HG03460 (cell line): Measurements from ENCODE around the gene SYCE3.

Experiments
- ATAC-seq: cut with Tn5 transposase; IDR thresholded peaks from one replicate; pipeline ENCODE4 v1.9.1; 2021; ENCODE audit not compliant: unreplicated experiment

Gene SYCE3

DNA sequence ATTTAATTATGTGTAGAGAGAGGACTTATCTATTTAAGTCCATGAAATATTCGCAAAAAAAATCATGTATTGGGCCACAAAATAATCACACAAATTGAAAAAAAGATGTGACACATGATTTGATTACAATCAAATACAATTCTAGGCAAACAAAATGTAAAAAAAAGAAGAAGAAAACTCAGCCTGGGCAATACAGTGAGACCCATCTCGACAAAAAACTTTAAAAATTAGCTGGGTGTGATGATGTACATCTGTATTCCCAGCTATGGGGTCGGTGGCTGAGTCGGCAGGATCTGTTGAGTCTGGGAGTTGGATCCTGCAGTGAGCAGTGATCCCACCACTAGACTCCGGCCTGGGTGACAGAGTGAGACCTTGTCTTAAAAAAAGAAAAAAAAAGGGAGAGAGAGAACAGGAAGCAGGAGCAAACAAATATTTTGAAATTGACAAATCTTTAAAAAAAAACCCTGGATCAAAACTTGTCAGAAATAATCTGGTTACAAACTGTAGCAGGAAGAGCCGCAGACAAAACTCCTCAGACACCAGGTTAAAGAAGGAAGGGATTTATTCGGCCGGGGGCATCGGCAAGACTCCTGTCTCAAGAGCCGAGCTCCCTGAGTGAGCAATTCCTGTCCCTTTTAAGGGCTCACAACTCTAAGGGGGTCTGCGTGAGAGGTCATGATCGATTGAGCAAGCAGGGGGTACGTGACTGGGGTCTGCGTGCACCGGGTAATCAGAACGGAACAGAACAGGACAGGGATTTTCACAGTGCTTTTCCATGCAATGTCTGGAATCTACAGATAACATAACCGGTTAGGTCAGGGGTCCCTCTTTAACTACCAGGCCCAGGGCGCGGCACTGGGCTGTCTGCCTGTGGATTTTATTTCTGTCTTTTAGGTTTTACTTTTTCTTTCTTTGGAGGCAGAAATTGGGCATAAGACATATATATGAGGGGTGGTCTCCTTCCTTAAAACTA, 29.6 kb downstream of the SYCE3 start:
- no peak for ATAC-seq

- ATAC-seq, result no peak
These were observed 30.6 kb downstream of the SYCE3 start for GRCh38 chr22:50531962-50532674.

DNA sequence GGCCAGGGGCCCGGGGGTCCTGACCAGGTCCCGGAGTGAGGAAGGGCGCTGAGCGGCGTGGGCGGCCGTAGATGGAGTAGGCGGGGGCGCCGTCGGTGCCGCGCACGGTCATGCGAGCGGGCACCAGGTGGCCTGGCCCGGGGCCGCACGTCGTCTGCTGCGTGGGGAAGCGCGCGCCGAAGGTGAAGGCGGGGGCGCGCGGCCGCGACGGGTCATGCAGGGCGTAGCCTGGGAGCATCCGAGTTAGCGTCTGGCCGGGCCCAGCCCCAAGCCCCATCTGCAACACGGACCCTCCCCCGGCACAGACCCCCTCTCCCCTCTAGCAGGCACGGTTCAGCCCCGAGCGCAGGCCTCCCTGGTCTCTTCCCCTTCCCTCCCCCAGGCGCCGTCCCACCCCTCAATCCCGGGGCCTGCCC, 31.2 kb downstream of the SYCE3 start:
- ATAC-seq, result no peak

DNA sequence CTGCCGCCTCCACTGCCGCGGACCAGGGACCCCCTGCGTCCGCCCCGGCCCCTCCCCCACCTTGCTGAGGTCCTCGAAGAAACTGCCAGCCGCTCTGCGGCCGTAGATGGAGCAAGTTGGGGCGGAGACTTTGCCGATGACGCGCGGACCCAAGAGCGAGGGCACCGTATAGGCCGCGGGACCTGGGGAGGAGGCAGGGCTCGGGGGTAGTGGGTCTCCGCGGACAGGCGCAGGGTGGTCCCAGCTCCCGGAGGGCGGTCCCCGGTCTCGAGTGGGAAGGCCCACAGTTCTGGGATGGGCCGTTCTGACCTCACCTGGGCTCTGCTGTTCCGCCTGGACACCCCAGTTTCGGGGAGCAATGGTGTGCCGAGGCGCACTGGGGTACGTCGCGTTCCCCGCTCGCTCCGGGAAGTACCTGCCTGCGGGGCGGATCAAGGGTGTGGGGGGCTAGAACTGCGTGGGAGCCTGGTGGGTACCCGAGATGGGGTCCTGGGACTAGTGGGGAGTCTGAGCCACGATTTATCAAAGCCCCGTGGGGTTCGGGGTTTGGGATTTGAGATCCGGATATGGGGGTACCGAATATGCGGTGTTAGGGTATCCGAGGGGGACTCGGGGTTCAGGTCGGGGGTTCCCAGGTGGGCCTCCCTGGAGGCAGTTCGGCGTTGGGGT, 31.7 kb downstream of the SYCE3 start:
- no peak for ATAC-seq

- ATAC-seq, result no peak
These were observed 32.2 kb downstream of the SYCE3 start for GRCh38 chr22:50530580-50530876.

DNA sequence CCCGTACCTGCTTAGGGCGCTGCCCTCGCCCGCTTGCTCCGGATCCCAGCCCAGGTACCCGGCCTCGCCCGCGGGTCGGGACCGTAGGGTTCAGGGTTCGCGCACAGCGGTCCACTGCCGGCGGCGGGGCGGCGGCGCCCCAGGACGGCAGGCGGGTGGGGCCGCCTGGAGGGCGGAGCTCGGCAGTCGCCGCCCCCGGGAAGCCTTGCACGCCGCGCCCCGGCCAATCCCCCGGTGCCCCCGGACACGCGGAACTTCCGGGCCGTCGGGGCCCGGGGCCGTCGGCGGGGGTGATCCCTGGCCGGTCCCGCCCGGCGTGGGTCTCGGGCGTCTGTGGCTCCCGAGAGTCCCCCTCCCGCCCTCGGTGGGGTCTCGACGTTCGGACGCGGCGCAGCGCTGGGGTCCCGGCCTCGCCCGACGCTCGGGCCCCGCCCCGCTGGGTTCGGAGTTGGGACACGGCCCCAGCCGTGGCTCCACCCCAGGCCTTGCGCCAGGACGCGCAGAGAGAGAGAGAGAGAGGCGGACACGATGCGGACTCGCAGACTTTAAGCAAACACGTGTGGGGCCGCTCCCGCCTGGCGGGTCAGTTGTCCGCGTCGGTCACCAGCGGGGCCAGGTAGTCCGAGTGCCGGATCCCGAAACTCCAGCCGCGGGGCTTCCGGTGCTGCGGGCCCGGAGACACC, 32.7 kb downstream of the SYCE3 start, which contains the start of gene TYMP:
TYMP (minus strand) TSS at position 116 of the 683 bp plus-strand sequence. CDS start 303 bp downstream, outside the sequence.
- peak; percentile 19 for ATAC-seq

GRCh38 chr22:50529416-50529896, 33.3 kb downstream of the SYCE3 start:
- no peak for ATAC-seq

- no peak for ATAC-seq
These were observed 33.9 kb downstream of the SYCE3 start for GRCh38 chr22:50528682-50529415.

GRCh38 chr22:50527921-50528681, 34.6 kb downstream of the SYCE3 start:
- ATAC-seq, result no peak

GRCh38 chr22:50526834-50527801, 35.6 kb downstream of the SYCE3 start:
- no peak for ATAC-seq

DNA sequence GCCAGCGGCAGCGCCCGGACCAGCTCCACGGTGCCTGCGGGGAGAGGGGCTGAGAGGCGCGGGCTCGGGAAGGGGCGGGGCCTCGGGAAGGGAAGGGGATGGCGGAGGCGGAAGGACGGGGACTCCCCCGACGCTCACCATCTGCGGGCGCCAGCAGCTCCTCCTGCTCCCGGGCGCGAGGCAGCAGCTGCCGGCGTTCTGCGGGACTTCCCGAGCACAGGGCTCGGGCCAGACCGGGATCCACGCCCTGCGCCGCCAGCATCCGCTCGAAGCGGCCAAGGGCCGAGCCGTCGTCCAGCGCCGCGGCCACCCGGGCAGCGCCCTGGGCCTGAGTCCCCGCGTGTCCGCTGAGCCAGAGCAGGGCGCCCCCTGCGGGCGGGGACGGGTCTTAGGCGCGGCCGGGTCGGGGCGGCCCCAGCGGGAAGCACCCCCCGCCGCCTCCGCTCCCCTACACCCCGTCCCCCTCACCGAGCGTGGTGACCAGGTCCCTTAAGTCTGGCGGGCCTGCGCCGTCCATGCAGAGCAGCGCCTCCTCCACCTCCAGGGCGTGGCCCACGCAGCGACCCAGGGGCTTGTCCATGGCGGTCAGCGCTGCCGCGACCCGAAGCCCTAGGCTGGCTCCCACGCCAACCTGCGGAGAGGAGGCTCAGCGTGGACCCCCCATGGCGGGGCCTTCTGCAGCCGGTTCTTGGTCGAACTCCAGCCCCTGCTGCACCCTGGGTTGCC, 36.4 kb downstream of the SYCE3 start:
- ATAC-seq, result peak; percentile 27

GRCh38 chr22:50525858-50526107, 36.9 kb downstream of the SYCE3 start:
- ATAC-seq, result peak; percentile 13

- ATAC-seq, result peak; percentile 40
These were observed 37.4 kb downstream of the SYCE3 start, which contains the start of gene SCO2 for GRCh38 chr22:50525104-50525857. Gene SCO2, minus strand, starts transcription at chr22:50525598. Its CDS starts 1,187 bp downstream, at chr22:50524411.

GRCh38 chr22:50524676-50525103, 38.0 kb downstream of the SYCE3 start:
- ATAC-seq, result no peak

DNA sequence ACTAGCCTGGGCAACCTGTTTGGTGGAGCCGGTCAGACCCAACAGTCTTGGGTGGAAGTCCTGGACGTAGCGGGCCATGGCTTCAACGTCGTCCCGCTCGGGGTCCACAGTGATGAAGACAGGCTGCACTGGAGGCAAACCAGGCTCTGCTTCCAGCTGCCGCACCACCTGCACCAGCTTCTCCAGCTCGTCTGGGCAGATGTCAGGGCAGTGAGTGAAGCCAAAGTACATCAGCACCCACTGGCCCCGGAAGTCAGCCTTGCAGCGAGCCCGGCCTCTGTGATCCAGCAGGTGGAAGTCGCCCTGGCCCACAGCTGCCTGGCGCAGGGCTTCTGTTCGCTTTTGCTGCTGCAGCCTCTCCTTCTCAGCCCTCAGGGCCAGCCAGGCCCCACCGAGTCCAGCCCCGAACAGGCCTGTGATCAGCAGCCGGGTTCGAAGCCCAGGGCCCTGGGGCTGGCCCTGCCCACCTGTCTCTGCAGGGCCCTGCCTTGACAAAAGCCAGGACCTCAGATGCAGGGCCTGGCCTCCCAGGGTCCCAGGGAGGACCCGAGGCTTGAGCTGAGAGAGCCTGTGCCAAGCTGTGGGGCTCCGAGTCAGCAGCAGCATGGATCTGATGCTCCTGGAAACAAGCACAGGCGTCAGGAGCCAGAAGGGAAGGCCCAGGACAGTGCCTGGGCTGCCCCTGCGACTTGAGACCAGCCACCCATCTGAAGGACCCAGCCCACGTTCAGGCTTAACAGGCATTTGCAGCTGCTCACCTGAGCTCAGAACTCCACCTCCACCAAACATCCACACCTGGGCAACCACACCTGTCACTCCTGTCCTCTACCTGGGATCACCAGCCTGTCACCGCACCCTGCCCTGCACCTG, 38.7 kb downstream of the SYCE3 start:
- no peak for ATAC-seq

DNA sequence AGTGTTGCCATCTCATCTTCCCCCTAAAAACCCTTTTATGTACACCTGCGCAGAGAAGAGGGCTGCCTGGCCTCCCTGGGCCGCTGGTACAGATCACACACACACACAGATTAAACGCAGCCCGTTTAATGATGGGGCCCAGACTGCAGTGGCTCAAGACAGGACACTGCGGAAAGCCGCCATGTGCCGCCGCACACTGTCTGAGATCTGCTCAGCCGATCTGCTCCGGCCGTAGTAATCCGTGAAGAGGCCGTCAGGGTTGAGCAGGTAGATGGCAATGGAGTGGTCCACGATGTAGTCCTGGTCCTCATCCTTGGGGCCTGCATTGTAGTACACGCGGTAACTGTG, 39.3 kb downstream of the SYCE3 start:
- ATAC-seq, result no peak
